Erythroblast (primary cell): ENCODE data around the gene TRIP6.

Source experiments
- DNase-seq, 2 experiments: peaks; one replicate each; lab custom pipeline; 2025; lab: John Stamatoyannopoulos, UW
- GATA1 ChIP-seq: IDR thresholded peaks from 2 replicates; pipeline ENCODE4 v1.6.1; 2011; ENCODE audit warnings: low read depth, mild to moderate bottlenecking, control low read depth, low read length, moderate library complexity
- POLR2A ChIP-seq: IDR thresholded peaks from 2 replicates; pipeline ENCODE4 v1.6.1; 2011; ENCODE audit warnings: mild to moderate bottlenecking, low read length

The TRIP6 gene

GRCh38 chr7:100886142-100886935, 19.2 kb downstream of the TRIP6 start:
- TF ChIP-seq POLR2A (no peak), GATA1 (no peak)
- DNase-seq = no peak

DNA sequence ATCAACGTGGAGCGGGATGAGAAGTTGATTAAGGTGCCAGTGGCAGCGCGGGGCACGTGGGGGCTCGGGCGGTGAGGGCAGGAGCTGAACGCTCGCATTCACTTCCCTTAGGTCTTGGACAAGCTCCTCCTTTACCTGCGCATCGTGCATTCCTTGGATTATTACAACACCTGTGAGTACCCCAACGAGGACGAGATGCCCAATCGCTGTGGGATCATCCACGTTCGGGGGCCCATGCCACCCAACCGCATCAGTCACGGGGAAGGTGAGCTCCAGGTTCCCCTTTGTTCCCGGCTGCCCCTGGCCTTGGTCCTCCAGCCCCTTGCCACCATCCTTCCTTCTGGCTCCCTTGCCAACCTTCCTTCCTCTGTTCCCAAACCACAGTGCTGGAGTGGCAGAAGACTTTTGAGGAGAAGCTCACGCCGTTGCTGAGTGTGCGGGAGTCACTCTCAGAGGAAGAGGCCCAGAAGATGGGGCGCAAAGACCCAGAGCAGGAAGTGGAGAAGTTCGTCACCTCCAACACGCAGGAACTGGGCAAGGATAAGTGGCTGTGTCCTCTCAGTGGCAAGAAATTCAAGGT, 19.8 kb downstream of the TRIP6 start:
- no peak for DNase-seq
- TF ChIP-seq GATA1 = no peak
- no peak for TF ChIP-seq POLR2A

GRCh38 chr7:100887516-100888290, 20.5 kb downstream of the TRIP6 start:
- DNase-seq = peak; percentile 45 to 50

GRCh38 chr7:100888291-100888987, 21.3 kb downstream of the TRIP6 start:
- TF ChIP-seq GATA1 (no peak), POLR2A (no peak)

More at GRCh38 chr7:100887516-100888290, 20.5 kb downstream of the TRIP6 start:
- TF ChIP-seq GATA1 (no peak), POLR2A (peak; percentile 12)

DNA sequence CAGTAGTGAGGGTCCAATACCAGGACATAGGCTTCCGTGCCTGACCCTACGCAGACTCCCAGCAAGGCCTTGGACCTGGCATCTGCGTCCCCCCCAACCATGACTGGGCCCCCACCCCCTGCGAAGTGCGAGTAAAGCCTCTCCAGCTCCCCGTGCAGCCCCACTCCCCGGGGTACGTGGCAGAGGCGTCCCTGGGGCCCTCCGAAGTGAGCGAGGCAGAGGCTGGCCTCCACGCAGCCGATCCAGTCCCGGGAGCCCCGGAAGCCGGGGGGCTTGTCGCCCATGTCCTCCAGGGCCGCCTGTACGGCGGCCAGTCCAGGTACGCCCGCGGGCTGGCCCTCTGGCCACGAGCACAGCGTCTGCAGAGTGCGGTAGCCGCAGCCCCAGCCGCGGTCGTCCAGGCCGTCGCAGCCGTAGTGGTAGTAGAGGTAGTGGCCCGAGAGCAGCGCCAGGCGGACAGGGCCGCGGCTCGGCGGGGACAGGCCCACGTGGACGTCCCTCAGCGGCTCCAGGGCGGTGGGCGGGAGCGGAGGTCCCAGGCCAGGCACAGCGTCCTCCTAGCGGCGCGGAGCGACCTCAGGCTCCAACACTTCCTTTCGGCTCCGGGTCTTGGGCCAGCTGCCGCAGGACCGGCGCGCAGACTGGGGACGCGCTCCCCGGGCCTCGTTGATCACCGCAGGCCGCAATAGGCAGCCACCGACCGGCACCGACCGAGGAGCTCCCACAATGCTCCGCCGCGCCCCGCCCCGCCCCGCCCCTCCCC, 22.0 kb downstream of the TRIP6 start, which contains the start of gene UFSP1:
TSS of gene UFSP1 (minus strand) at position 728 of the 763 bp plus-strand sequence. CDS start at position 284, 444 bp downstream.
- peak; percentile 75 for TF ChIP-seq POLR2A
- no peak for TF ChIP-seq GATA1
- DNase-seq = no peak

More at GRCh38 chr7:100888291-100888987, 21.3 kb downstream of the TRIP6 start:
- no peak for DNase-seq

GRCh38 chr7:100890653-100891567, 23.7 kb downstream of the TRIP6 start:
- TF ChIP-seq POLR2A (peak; percentile 32), GATA1 (no peak)
- DNase-seq = peak in 1 of 2 experiments; percentile 54

GRCh38 chr7:100891568-100892247, 24.5 kb downstream of the TRIP6 start:
- TF ChIP-seq GATA1 (no peak), POLR2A (no peak)
- DNase-seq = no peak

GRCh38 chr7:100892364-100893317, 25.5 kb downstream of the TRIP6 start:
- DNase-seq = no peak
- TF ChIP-seq POLR2A (no peak), GATA1 (no peak)

DNA sequence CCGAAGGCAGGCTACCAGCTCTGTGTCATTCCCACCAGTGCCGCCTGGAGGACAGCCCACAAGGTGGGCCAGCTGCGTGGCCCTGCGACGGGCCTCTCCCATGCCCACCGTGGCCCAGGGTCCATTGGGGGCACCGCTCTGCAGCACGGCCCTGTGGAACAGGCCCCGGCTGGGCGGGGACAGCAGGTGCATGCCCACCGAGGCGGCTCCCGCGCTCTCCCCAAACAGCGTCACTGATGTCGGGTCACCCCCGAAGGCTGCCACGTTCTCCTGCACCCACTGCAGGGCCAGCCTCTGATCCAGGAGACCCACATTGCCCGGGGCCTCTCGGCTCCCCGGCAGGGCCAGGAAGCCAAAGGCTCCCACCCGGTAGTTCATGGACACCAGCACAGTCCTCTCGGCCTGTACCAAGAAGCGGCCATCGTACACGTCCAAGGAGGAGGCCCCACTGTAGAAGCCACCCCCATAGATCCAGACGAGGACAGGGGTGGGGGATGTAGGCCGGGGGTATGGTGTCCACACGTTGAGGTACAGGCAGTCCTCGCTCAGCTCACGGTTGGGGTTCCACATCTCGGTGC, 26.2 kb downstream of the TRIP6 start:
- TF ChIP-seq POLR2A = no peak
- no peak for TF ChIP-seq GATA1
- no peak for DNase-seq
